ENCODE measurements around the gene SPEM3. TPM values are rescaled to one million over a fixed set of nuclear protein-coding genes. Genes with fewer than 3 reads are reported as not detected.

SPEM3 gene
- total RNA-seq, 1 donor: not detected

GRCh38 chr17:7417056-7417655 lies 11.5 kb upstream of the SPEM3 start:
- no peaks in the 10 kb centered on the region for H4K20me1 ChIP-seq (ENCODE audit: insufficient read depth, low read length)
- H3K4me2 ChIP-seq (ENCODE audit: insufficient read depth, low read length): no peak overlapping the region
- TF ChIP-seq CTCF (IDR thresholded peaks at IDR 0.05; ENCODE audit: extremely low read depth, low read depth, low read length): no peak
- H3K36me3 ChIP-seq (ENCODE audit: insufficient read depth, low read length): peaks cover 11% of the 10 kb centered on the region
- no peak overlapping the region for H2AFZ ChIP-seq (ENCODE audit: low read length)
- no peaks in the 10 kb centered on the region for H3K4me1 ChIP-seq (ENCODE audit: insufficient read depth, low read length)
- no peak overlapping the region for H3K27ac ChIP-seq (ENCODE audit: low read depth, low read length)
- no peaks in the 10 kb centered on the region for H3K9me3 ChIP-seq (ENCODE audit: low read depth, low read length)
- H3K27me3 ChIP-seq (ENCODE audit: insufficient read depth, low read length): no peaks in the 10 kb centered on the region
- H3K79me2 ChIP-seq (ENCODE audit: insufficient read depth, low read length): no peaks in the 10 kb centered on the region
- no peak for DNase-seq (ENCODE audit: insufficient read length, low spot score, missing footprints)
- H3K4me3 ChIP-seq (ENCODE audit: insufficient read depth, low read length): no peak overlapping the region

- no peaks in the 10 kb centered on the region for H3K27me3 ChIP-seq (ENCODE audit: insufficient read depth, low read length)
- TF ChIP-seq CTCF (IDR thresholded peaks at IDR 0.05; ENCODE audit: extremely low read depth, low read depth, low read length): no peak
- no peaks in the 10 kb centered on the region for H3K9me3 ChIP-seq (ENCODE audit: low read depth, low read length)
- H3K36me3 ChIP-seq (ENCODE audit: insufficient read depth, low read length): peaks cover 11% of the 10 kb centered on the region
- H3K79me2 ChIP-seq (ENCODE audit: insufficient read depth, low read length): no peaks in the 10 kb centered on the region
- no peak overlapping the region for H3K4me2 ChIP-seq (ENCODE audit: insufficient read depth, low read length)
- no peak for DNase-seq (ENCODE audit: insufficient read length, low spot score, missing footprints)
- H4K20me1 ChIP-seq (ENCODE audit: insufficient read depth, low read length): no peaks in the 10 kb centered on the region
- H3K4me1 ChIP-seq (ENCODE audit: insufficient read depth, low read length): no peaks in the 10 kb centered on the region
- H2AFZ ChIP-seq (ENCODE audit: low read length): no peak overlapping the region
- H3K4me3 ChIP-seq (ENCODE audit: insufficient read depth, low read length): no peak overlapping the region
- H3K27ac ChIP-seq (ENCODE audit: low read depth, low read length): no peak overlapping the region
Measured at GRCh38 chr17:7418472-7419152, 10.0 kb upstream of the SPEM3 start.

- H3K4me2 ChIP-seq (ENCODE audit: insufficient read depth, low read length): no peak within 1 kb of the TSS
- H3K27me3 ChIP-seq (ENCODE audit: insufficient read depth, low read length): no peaks in the 10 kb centered on the region
- peaks cover 7% of the 10 kb centered on the region for H3K36me3 ChIP-seq (ENCODE audit: insufficient read depth, low read length)
- no peak for TF ChIP-seq CTCF (IDR thresholded peaks at IDR 0.05; ENCODE audit: extremely low read depth, low read depth, low read length)
- H3K4me1 ChIP-seq (ENCODE audit: insufficient read depth, low read length): no peaks in the 10 kb centered on the region
- H3K27ac ChIP-seq (ENCODE audit: low read depth, low read length): no peak within 1 kb of the TSS
- H3K79me2 ChIP-seq (ENCODE audit: insufficient read depth, low read length): no peaks in the 10 kb centered on the region
- H2AFZ ChIP-seq (ENCODE audit: low read length): no peak within 1 kb of the TSS
- no peak for DNase-seq (ENCODE audit: insufficient read length, low spot score, missing footprints)
- no peaks in the 10 kb centered on the region for H4K20me1 ChIP-seq (ENCODE audit: insufficient read depth, low read length)
- H3K4me3 ChIP-seq (ENCODE audit: insufficient read depth, low read length): no peak within 1 kb of the TSS
- H3K9me3 ChIP-seq (ENCODE audit: low read depth, low read length): no peaks in the 10 kb centered on the region
Measured at GRCh38 chr17:7419819-7420610, 8.6 kb upstream of the SPEM3 start, which contains the start of gene SPEM1. TSS of gene SPEM1 (plus strand) at chr17:7420324. CDS start at chr17:7420385, 61 bp downstream.

GRCh38 chr17:7421186-7421585 lies 7.5 kb upstream of the SPEM3 start:
- TF ChIP-seq CTCF (IDR thresholded peaks at IDR 0.05; ENCODE audit: extremely low read depth, low read depth, low read length): no peak
- Histone ChIP-seq H2AFZ (ENCODE audit: low read length) (no peak overlapping the region), H3K4me1 (ENCODE audit: insufficient read depth, low read length) (no peaks in the 10 kb centered on the region), H3K4me3 (ENCODE audit: insufficient read depth, low read length) (no peak overlapping the region), H3K9me3 (ENCODE audit: low read depth, low read length) (no peaks in the 10 kb centered on the region), H3K27ac (ENCODE audit: low read depth, low read length) (no peak overlapping the region), H3K36me3 (ENCODE audit: insufficient read depth, low read length) (no peaks in the 10 kb centered on the region), H3K4me2 (ENCODE audit: insufficient read depth, low read length) (no peak overlapping the region), H3K27me3 (ENCODE audit: insufficient read depth, low read length) (no peaks in the 10 kb centered on the region), H3K79me2 (ENCODE audit: insufficient read depth, low read length) (no peaks in the 10 kb centered on the region), H4K20me1 (ENCODE audit: insufficient read depth, low read length) (no peaks in the 10 kb centered on the region)
- DNase-seq (ENCODE audit: insufficient read length, low spot score, missing footprints): no peak
